Stimulated activated CD4-positive, alpha-beta T cell treated with anti-CD3 and anti-CD28 coated beads, TNF-alpha, amount 100 ng/mL, for 4 hours (primary cell): ENCODE measurements around the gene TNNT3.
"Not testable (repeated sequence)": the region's sequence is repeated elsewhere in the genome, so short reads cannot be mapped to it uniquely, and the experiment has no call there.

ENCODE experiments used
- DNase-seq, 3 experiments: peaks; one replicate each; pipeline ENCODE4 v3.0.0-alpha.2; 2020; ENCODE audit warnings: low read depth in 3 of 3

Gene TNNT3

DNA sequence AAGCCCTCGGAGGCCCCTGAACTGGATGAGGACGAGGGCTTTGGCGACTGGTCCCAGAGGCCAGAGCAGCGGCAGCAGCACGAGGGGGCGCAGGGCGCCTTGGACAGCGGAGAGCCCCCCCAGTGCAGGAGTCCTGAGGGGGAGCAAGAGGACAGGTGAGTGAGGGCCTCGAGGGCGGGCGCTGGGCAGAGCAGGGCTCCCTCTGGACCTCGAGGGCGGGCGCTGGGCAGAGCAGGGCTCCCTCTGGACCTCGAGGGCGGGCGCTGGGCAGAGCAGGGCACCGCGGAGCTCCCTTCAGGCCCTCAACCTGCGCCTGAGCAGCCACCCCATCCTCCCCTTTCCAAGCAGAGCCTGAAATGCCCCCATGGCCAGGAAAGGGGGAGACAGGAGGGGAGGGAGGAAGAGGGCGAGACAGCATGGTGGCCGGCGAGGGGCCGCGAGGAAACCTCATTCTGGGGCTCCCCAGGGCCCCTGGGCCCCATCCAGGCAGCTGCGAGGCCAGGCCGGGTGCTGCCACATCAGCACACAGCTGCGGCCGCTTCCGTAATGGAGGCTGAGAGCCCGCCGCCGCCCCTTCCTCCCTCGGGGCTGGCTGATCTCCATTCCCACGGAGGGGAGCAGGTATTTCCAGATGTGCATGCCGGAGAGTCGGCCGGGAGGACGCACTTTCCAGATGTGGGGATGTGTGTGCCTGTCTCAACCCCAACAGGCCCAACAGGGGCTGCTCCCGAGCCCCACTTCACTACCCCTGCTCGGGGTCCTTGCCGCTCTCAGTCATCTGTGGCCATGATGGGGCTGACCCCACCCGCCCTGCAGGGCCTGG, 37.9 kb upstream of the TNNT3 start:
- DNase-seq: no peak

DNA sequence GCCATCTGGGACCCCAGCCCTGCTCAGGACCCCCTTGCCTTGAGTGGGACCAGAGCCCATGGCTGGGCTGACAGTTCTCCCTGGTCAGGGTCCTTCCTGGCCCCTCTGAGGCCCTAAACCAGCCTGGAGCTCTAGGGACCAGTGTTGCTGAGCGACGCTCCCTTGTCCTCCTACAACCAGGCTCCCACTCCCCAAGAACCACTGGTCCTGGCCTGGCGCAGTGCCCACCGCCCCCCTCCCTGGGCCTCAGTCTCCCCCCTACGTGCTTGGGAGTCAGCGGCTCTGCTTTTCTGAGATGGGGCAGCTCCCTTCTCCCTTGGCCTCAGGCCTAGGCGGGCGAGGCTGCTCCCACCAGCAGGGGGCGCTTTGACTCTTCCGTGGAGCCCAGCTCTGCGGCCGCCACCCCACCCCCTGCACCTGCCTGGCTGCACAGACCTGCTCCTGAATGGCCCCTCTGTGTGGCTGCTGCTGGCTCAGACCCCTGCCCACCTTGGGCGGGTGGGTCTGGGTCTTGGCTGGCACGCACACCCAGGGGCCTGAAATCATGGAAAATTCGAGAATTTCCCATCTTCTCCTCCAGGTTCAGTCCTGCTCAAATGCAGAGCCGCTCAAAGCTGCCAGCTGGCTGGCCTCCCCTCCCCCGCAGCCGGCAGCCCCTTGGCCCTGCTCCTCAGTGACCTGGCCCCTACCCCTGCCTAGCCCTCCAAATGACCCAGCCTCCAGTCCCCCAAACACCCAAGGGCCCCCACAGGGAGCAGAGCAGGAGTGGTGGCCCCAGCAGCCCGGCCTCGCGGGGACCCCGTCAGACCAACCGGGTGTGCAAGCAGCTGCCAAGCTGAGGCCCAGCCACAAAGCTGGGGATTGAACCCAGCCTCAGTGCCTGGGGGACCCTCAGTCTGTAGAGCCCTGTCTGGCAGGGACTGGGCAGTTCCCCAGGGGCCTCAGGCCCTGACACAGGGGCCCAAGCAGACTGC, 37.0 kb upstream of the TNNT3 start:
- peak; percentile 55 to 80 (median 63) for DNase-seq

DNA sequence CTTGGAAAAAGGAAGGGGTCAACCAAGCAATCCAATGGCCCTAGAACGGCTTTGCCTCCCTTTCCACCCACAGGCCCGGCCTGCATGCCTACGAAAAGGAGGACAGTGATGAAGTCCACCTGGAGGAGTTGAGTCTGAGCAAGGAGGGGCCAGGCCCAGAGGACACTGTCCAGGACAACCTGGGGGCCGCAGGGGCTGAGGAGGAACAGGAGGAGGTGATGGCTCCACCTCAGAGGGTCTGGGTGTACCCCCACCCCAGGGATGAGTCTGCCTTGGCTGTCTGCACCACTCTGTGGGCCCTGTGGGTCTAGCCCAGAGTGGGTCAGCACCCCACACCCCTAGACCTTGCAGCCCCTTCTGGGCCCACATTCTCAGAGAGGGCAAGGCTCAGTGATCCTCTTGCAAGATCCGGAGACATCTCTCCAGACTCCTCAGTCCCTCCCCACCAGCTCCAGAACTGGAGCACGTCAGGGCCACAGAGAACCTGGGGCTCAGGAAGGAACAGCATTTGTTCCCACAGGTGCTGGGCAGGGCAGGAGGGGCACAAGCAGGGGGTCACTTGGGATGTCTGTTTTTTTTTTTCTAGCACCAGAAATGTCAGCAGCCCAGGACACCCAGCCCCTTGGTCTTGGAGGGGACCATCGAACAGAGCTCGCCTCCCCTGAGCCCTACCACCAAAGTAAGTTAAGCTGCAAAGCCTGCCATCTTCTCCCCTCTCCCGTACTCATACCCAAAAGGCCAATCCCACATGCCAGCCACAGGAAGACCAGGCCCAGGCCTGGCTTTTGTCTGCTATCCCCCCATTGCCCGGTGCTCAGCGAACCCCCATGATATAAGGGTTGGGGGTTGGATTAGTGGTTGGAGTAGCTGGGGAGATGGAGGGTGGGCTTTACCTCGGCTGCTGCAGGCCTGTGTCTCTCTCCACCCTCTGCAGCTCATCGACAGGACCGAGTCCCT, 35.9 kb upstream of the TNNT3 start:
- no peak for DNase-seq

DNA sequence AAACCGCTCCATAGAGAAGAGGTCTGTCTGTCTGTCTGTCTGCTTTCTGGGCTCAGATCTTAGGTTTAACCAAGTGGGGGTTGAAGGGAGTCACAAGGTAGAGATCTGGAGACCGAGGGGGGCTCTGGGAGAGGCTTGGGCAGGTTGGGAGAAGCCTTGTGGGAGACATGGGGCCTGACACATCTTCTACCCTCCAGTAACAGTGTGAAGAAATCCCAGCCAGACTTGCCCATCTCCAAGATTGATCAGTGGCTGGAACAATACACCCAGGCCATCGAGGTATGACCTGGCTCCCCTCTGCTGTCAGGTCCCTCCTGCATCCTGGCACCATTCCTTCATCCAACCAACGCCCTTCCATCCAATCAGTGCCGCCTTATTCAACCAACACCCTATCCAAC, 35.2 kb upstream of the TNNT3 start:
- no peak for DNase-seq

DNA sequence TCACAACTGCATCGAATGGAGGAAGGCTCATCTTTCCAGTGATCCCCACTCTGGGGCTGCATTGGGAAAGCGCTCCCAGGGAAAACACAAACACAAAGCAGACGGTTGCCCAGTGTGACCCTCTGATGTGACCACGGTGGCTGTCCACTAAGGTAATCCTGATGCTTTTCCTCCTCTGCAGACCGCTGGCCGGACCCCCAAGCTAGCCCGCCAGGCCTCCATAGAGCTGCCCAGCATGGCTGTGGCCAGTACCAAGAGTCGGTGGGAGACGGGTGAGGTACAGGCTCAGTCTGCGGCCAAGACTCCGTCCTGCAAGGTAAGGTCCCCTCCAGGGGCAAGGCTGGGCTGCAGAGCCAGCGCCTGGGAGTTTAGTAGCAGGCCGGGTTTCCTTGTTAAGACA, 33.0 kb upstream of the TNNT3 start:
- DNase-seq: not testable (repeated sequence)

GRCh38 chr11:1887451-1888346, 31.8 kb upstream of the TNNT3 start:
- DNase-seq: no peak

DNA sequence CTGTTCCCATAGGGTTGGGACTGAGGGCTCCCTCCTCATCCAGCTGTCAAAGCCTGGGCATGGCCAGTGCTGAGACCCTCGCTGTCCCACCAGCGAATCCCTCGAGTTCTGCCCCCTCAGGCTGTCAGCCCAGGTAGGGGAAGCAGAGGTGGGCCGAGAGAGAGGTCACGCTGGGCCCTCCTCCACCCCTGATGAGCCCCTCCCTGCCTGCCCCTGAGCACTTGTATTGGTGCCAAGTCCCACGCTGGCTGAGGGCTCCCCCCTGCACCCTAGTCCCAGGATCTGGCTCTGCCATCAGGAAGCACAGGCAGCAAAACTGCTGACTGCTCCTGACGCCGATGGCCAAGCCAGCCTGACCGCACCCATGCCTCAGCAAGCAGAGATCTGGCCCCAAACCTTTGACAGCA, 31.2 kb upstream of the TNNT3 start:
- DNase-seq: no peak

GRCh38 chr11:1888811-1889210, 30.7 kb upstream of the TNNT3 start:
- no peak for DNase-seq

DNA sequence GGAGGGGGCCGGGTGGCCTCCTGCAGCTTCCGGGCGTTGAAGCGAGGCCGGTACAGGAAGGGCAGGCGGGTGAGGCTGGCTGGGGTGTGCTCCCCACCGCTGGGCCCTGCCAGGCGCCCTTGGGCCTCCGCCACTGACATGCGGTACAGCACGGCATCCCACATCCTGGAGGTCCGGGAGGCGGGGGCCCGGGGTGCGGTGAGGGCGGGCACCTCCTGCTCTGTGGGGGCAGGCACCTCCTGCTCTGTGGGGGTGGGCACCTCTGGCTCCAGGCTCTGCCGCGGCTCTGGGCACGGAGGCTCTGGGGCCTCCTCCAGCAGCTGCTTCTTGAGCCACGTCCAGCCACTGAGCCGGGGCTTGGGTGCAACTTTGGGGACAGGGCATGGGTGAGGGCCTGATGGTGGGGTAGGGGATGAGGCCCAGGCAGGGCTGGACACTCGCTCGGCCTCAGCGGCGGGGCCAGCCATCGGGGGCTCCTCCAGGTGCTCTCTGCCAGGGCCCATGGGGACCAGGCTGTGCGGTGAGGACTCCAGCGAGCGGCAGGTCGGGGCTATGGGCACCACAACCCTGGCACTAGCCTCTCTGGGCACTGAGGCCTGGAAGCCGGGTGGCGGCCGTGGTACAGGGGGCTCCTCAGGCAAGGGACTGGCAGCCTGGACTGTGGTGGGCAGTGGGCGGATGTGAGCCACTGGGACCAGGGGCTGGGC, 30.1 kb upstream of the TNNT3 start:
- DNase-seq: peak; percentile 43 to 56 (median 50)

DNA sequence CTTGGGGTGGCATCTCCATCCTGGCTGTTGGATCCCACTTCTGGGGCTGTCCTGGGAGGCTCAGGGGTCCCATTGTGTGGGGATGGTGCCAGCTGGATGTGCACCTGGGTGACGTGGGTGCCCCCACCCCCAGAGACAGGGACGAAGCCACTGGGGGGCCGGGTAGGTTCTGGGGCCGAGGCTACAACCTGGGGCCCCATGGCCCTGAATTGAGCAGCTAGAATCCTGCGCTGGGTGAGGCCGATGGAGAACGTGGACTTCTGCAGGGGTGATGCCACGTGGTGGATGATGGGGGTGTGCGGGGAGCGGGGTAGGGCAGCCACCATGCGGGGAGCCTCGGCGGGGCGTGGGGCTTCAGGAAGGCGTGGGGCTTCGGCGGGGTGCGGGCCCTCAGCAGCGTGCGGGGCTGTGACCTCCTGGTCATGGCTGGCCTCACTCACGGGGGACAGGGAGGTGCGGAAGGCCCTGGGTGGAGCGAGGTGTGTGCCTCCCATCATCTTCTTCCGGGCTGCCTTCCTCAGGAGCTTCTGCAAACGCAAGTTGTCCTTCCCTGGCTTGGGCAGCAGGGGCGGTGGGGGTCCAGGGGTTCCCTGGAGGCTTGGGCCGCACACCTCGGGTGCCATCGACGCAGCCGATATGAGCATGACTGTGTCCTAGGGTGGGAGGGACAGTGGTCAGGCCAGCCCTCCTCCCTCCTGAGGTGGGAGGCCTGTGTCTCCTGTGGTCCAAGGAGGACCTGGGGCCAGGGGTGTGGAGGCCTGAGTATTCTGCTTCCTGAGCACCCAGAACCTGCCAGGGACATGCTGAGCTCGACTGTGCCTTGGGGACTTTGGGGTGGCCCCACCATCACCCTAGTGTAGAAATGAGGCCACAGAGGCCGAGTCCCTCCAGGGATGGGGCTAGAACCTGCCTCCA, 29.3 kb upstream of the TNNT3 start:
- DNase-seq: no peak

DNA sequence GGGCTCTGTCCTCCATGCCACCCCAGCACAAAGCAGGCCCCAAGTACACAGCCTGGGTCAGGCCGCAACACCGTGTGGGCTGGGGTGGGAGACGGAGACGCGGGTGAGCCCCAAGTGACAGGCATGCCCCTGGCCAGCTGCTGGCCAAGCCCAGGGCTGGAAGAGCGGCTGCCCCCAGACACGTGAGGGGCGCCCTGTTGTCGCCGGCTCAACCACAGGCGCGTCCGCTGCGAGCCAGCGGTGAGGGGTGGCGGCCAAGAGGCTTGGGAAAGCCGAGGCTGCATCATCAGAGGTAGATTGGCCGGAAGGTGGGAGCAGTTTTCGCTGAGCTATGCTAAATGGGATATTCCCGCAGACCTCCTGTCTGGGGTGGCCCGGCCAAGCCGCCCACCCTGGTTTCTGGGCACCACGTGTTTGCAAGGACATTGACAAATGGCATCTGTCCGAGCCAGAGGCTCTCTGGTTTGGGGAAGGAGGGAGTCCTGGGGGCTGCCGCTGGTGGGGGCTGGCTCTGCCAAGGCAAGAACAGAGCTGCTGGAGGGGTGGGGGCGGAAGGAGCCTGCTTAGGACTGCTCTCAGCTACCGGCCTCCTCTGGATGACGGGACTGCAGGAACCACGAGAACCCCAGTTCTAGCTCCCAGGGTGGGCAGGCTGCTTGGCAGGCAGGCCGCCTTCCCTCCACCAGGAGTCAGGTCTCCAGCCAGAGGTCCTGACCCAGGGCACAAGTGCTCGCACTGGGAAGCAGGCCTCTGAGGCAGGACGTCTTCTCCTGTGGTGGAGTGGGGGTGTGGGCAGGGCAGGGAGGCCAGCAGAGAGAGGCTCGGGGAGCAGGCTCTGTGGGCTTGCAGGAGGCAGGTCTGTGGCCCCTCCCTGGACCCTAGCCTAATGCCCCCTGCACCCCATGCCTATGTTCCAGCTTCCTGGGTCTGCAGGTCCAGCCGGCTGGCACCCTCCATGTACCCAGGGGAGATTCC, 28.4 kb upstream of the TNNT3 start:
- no peak for DNase-seq

GRCh38 chr11:1891831-1892115, 27.7 kb upstream of the TNNT3 start, which contains the start of gene PRR33:
TSS of gene PRR33 (minus strand) at chr11:1891895. CDS start at chr11:1890584, 1,311 bp downstream.
- no peak for DNase-seq

GRCh38 chr11:1892116-1892515, 27.4 kb upstream of the TNNT3 start:
- DNase-seq: no peak

GRCh38 chr11:1892558-1892957, 26.9 kb upstream of the TNNT3 start:
- DNase-seq: no peak

- no peak for DNase-seq
These were observed 25.7 kb upstream of the TNNT3 start for GRCh38 chr11:1893581-1894359.

DNA sequence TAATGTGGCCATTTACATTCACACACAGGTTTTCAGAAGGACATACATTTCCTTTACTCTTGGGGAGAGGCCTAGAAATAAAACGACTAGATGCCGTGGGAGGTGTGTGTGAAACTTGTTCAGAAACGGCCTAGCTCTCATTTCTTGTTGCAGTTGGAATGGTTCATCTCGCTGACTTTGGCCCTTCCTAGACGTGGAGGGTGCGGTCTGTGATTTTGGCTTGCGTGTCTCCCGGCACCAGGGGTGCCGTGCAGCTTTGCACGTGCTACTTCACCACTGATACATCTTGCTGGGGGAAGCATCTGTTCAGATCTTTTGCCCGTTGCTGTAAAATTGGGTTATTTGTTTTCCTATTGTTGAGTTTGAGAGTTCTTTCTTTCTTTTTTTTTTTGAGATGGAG, 24.7 kb upstream of the TNNT3 start:
- no peak for DNase-seq

DNA sequence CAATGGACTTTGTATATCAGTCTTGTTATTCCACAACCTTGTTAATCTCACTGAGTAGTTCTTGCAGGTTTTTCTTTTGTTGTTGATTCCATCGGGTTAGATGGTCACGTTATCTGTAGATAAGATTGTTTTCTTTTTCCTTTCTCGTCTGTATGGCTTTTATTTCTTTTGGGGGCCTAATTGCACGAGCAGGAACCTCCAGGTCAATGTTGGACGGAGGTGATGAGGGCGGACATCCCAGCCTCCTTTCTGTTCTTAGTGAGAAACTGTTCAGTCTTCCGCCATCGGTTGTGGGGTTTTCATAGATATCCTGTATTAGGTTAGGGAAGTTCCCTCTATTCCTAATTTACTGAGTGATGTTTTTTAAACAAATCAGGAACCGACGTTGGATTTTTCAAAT, 23.0 kb upstream of the TNNT3 start:
- DNase-seq: no peak
